Measurements from ENCODE around the gene CCDC196.

GRCh38 chr14:66473223-66473622 is 12.9 kb upstream of the CCDC196 start:
- no peak for TF ChIP-seq POLR2A (IDR thresholded peaks at IDR 0.05)
- no peak for TF ChIP-seq CTCF (IDR thresholded peaks at IDR 0.05)
- TF ChIP-seq EP300 (IDR thresholded peaks at IDR 0.05): no peak

All from tibial nerve (tissue), 4 donors.